Activated T-cell treated with anti-CD3 and anti-CD28 coated beads for 1 hour (primary cell): Measurements from ENCODE around the gene C2CD4C.
"Not testable (repeated sequence)": the region's sequence is repeated elsewhere in the genome, so short reads cannot be mapped to it uniquely, and the experiment has no call there.

Experiments used
- DNase-seq: peaks from one replicate; pipeline ENCODE4 v3.0.0-alpha.2; 2020; ENCODE audit warnings: low read depth

The C2CD4C gene

GRCh38 chr19:381901-382300 is 27.0 kb downstream of the C2CD4C start:
- not testable (repeated sequence) for DNase-seq

- DNase-seq: not testable (repeated sequence)
These were observed 28.2 kb downstream of the C2CD4C start for GRCh38 chr19:380618-381219.

- DNase-seq: no peak
These were observed 29.2 kb downstream of the C2CD4C start for GRCh38 chr19:379796-380195.

- no peak for DNase-seq
These were observed 30.2 kb downstream of the C2CD4C start for GRCh38 chr19:378706-379105.

GRCh38 chr19:377801-378581 is 31.0 kb downstream of the C2CD4C start:
- DNase-seq: no peak

- DNase-seq: no peak
These were observed 32.9 kb downstream of the C2CD4C start for GRCh38 chr19:376111-376470.

GRCh38 chr19:375395-376110 is 33.4 kb downstream of the C2CD4C start:
- DNase-seq: no peak

- no peak for DNase-seq
These were observed 34.1 kb downstream of the C2CD4C start for GRCh38 chr19:374886-375235.

- DNase-seq: no peak
These were observed 34.6 kb downstream of the C2CD4C start for GRCh38 chr19:374183-374885.

- DNase-seq: no peak
These were observed 35.4 kb downstream of the C2CD4C start for GRCh38 chr19:373391-374182.

- DNase-seq: no peak
These were observed 36.5 kb downstream of the C2CD4C start for GRCh38 chr19:372306-372890.

- DNase-seq: no peak
These were observed 37.3 kb downstream of the C2CD4C start for GRCh38 chr19:371501-372168.

- no peak for DNase-seq
These were observed 38.2 kb downstream of the C2CD4C start for GRCh38 chr19:370641-371330.

GRCh38 chr19:369876-370275 is 39.1 kb downstream of the C2CD4C start:
- no peak for DNase-seq

- no peak for DNase-seq
These were observed 39.7 kb downstream of the C2CD4C start for GRCh38 chr19:369256-369655.

GRCh38 chr19:368630-369024 is 40.3 kb downstream of the C2CD4C start:
- DNase-seq: no peak

GRCh38 chr19:367963-368629 is 40.9 kb downstream of the C2CD4C start:
- no peak for DNase-seq

- DNase-seq: no peak
These were observed 41.4 kb downstream of the C2CD4C start for GRCh38 chr19:367561-367960.

- no peak for DNase-seq
These were observed 42.0 kb downstream of the C2CD4C start for GRCh38 chr19:366951-367350.
